Adipocyte (in vitro differentiated cells): Measurements from ENCODE around the gene CPOX.

Experiments used
- DNase-seq: peaks from one replicate; pipeline ENCODE4 v3.0.0-alpha.2; 2015; ENCODE audit warnings: low read depth
- H3K27me3 ChIP-seq: replicated peaks from 2 replicates; pipeline ENCODE4 v1.7.0; 2013; ENCODE audit warnings: mild to moderate bottlenecking, low read length, moderate library complexity; ENCODE audit not compliant: control insufficient read depth, insufficient read depth
- H3K36me3 ChIP-seq: 2 replicates; pipeline ENCODE4 v1.7.0; 2013; ENCODE audit warnings: low read length, mild to moderate bottlenecking, moderate library complexity; ENCODE audit not compliant: control insufficient read depth, insufficient read depth, severe bottlenecking
- H3K4me1 ChIP-seq: 2 replicates; pipeline ENCODE4 v1.7.0; 2013; ENCODE audit warnings: mild to moderate bottlenecking, low read length, moderate library complexity; ENCODE audit not compliant: control insufficient read depth, insufficient read depth
- H3K4me3 ChIP-seq: 2 replicates; pipeline ENCODE4 v1.7.0; 2013; ENCODE audit warnings: mild to moderate bottlenecking, low read length, moderate library complexity
- H3K9ac ChIP-seq: 2 replicates; pipeline ENCODE4 v1.7.0; 2013; ENCODE audit warnings: mild to moderate bottlenecking, low read length, moderate library complexity
- H3K9me3 ChIP-seq: 2 replicates; pipeline ENCODE4 v1.7.0; 2013; ENCODE audit warnings: mild to moderate bottlenecking, low read length, moderate library complexity; ENCODE audit not compliant: control insufficient read depth

The CPOX gene

DNA sequence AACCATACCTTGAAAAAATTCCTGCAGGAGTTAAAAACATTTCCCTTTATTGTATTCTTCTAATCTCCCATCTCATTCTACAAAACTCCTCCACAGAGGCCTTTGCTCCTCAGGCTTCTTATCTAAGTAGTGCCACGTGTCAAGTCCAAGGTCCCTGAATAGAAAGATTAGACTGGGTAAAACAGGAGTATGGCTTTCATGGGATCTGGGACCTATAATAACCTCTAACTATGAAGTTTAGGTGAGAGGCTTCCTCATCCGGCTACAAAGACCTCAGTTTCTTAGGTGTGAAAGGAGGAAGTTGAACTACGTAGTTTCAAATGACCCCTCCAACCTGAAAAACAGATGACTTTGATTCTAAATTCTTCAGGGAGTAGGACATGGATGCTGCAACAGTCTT is 41.7 kb downstream of the CPOX start:
- no peaks in the 10 kb centered on the region for H3K36me3 ChIP-seq
- DNase-seq = no peak
- no peak overlapping the region for H3K4me3 ChIP-seq
- H3K9me3 ChIP-seq = no peaks in the 10 kb centered on the region
- peaks cover 4% of the 10 kb centered on the region for H3K27me3 ChIP-seq
- no peaks in the 10 kb centered on the region for H3K4me1 ChIP-seq
- H3K9ac ChIP-seq = no peak overlapping the region

GRCh38 chr3:98551236-98551635 is 42.2 kb downstream of the CPOX start:
- no peaks in the 10 kb centered on the region for H3K9me3 ChIP-seq
- peaks cover 4% of the 10 kb centered on the region for H3K27me3 ChIP-seq
- H3K4me3 ChIP-seq = no peak overlapping the region

DNA sequence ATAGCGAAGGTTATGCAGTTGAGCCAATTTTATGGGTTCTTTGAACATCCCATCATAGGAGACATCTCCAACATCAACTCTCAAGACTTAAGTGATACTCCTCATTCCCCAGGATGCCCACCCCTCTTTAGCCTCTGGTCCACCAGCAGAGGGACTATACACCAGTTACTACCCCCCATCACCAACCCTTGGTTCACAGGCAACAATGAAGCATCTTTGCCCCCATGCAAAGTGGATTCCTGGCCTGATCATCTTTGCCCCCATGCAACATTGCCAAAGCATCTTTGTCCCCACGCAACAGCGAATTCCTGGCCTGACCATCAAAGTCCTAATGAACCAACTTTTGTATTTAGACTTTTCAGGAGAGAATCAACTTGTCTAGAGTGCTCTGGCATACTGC is 42.6 kb downstream of the CPOX start:
- H3K9ac ChIP-seq = no peak overlapping the region
- no peak overlapping the region for H3K4me3 ChIP-seq
- peaks cover 4% of the 10 kb centered on the region for H3K27me3 ChIP-seq

More at GRCh38 chr3:98551236-98551635, 42.2 kb downstream of the CPOX start:
- no peak overlapping the region for H3K9ac ChIP-seq
- DNase-seq = no peak
- H3K36me3 ChIP-seq = no peaks in the 10 kb centered on the region
- H3K4me1 ChIP-seq = no peaks in the 10 kb centered on the region

DNA sequence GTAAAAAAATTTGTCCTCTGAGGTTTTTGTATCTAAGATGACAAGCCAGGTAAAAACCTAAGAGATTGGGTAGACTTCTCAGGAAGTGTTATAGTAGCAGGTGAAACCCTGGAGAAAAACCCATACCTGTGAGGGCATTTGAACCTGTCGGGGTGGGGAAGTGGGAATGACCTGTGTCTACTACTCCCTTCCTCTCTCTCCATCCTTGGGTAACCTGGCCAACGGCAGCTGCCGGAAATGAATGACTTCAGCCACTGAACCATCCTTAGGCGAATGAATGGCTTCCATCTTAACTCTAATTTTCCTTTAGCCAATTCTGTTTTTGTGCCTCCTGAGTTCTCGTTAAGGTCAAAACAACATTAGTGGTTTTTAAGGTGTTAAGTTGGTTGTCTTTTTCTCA is 44.9 kb downstream of the CPOX start:
- H3K36me3 ChIP-seq = no peaks in the 10 kb centered on the region
- DNase-seq = no peak
- H3K4me3 ChIP-seq = no peak overlapping the region
- no peaks in the 10 kb centered on the region for H3K4me1 ChIP-seq
- H3K27me3 ChIP-seq = peaks cover 4% of the 10 kb centered on the region
- H3K9me3 ChIP-seq = no peaks in the 10 kb centered on the region
- H3K9ac ChIP-seq = no peak overlapping the region

More for the DNA sequence above, 42.6 kb downstream of the CPOX start:
- no peaks in the 10 kb centered on the region for H3K36me3 ChIP-seq
- no peaks in the 10 kb centered on the region for H3K9me3 ChIP-seq
- no peaks in the 10 kb centered on the region for H3K4me1 ChIP-seq
- DNase-seq = no peak

GRCh38 chr3:98545940-98546339 is 47.5 kb downstream of the CPOX start:
- H3K36me3 ChIP-seq = no peaks in the 10 kb centered on the region
- H3K4me3 ChIP-seq = no peak overlapping the region
- DNase-seq = no peak
- H3K27me3 ChIP-seq = peaks cover 2% of the 10 kb centered on the region
- no peaks in the 10 kb centered on the region for H3K4me1 ChIP-seq
- no peaks in the 10 kb centered on the region for H3K9me3 ChIP-seq
- no peak overlapping the region for H3K9ac ChIP-seq

GRCh38 chr3:98542623-98543022 is 50.8 kb downstream of the CPOX start:
- Histone ChIP-seq H3K27me3 (no peaks in the 10 kb centered on the region), H3K36me3 (no peaks in the 10 kb centered on the region)
- DNase-seq = no peak

DNA sequence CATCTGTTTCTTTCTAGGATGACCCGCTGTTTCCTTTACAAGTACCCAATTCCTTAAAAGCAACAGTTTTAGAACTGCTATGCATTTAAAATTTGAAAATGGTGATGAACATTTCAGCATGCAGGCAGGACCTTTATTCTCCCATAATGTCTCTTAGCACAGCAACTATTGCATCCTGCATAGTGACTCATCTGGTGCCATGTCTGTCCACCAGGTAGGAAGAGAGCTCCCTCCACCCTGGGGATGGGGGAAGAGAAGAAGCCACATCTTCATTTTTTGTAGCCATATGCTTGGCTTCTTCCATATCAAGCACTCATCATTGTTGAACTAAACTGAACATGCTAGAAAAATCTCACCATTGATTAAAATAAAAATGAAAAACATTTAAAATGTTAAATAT is 51.7 kb downstream of the CPOX start:
- Histone ChIP-seq H3K4me1 (no peaks in the 10 kb centered on the region), H3K4me3 (no peak overlapping the region), H3K9me3 (no peaks in the 10 kb centered on the region), H3K27me3 (no peaks in the 10 kb centered on the region), H3K36me3 (no peaks in the 10 kb centered on the region), H3K9ac (no peak overlapping the region)
- DNase-seq = no peak

More at GRCh38 chr3:98542623-98543022, 50.8 kb downstream of the CPOX start:
- Histone ChIP-seq H3K9me3 (no peaks in the 10 kb centered on the region), H3K4me3 (no peak overlapping the region), H3K9ac (no peak overlapping the region), H3K4me1 (no peaks in the 10 kb centered on the region)

- Histone ChIP-seq H3K9ac (no peak overlapping the region), H3K4me3 (no peak overlapping the region), H3K36me3 (no peaks in the 10 kb centered on the region), H3K9me3 (no peaks in the 10 kb centered on the region), H3K4me1 (no peaks in the 10 kb centered on the region), H3K27me3 (no peaks in the 10 kb centered on the region)
- no peak for DNase-seq
Measured at GRCh38 chr3:98540346-98540745, 53.1 kb downstream of the CPOX start.

- Histone ChIP-seq H3K36me3 (no peaks in the 10 kb centered on the region), H3K9ac (no peak overlapping the region)
- no peak for DNase-seq
Measured at GRCh38 chr3:98536456-98537017, 56.9 kb downstream of the CPOX start.

DNA sequence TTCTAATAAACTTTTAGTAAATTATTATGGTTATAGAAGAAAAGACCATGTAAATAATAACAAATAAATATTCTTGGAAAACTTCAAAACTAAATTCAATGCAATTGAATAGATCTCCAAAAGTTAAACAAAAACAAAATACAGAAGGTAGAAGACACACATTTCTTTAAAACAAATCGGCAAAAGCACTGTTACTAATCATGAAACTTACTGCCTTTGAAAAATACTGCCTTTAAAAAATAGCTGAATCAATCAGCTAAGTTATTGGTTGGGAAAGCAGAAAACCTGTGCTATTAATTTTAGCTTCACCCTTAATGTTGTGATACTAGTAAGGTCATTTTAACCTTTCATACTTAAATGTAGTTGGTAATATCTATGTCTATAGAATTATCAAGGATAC is 58.7 kb downstream of the CPOX start:
- H3K9ac ChIP-seq = no peak overlapping the region
- peaks cover 10% of the 10 kb centered on the region for H3K27me3 ChIP-seq
- no peak overlapping the region for H3K4me3 ChIP-seq
- no peak for DNase-seq
- no peaks in the 10 kb centered on the region for H3K4me1 ChIP-seq
- H3K9me3 ChIP-seq = no peaks in the 10 kb centered on the region
- H3K36me3 ChIP-seq = no peaks in the 10 kb centered on the region

More at GRCh38 chr3:98536456-98537017, 56.9 kb downstream of the CPOX start:
- Histone ChIP-seq H3K27me3 (peaks cover 10% of the 10 kb centered on the region), H3K9me3 (no peaks in the 10 kb centered on the region), H3K4me3 (no peak overlapping the region), H3K4me1 (no peaks in the 10 kb centered on the region)

DNA sequence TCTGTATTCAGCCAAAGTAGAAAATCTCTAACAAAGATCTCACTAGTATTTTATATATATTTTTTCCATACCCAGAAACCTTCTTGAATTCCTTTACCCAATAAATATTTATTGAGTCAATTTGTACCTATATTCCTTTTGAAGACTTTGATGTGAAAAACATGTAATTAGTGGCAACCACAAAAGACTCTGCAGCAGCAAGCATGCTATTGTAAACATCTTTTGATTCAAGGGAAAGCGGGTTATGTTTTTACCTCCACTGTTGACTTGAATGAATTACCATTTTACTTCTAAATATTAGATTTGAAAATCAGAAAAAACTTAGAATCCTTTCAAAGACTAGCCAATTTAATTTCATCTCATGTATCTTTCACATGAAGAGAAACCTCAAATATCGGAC is 59.2 kb downstream of the CPOX start:
- Histone ChIP-seq H3K9me3 (no peaks in the 10 kb centered on the region), H3K36me3 (no peaks in the 10 kb centered on the region), H3K9ac (no peak overlapping the region), H3K4me3 (no peak overlapping the region), H3K4me1 (no peaks in the 10 kb centered on the region), H3K27me3 (peaks cover 10% of the 10 kb centered on the region)
- no peak for DNase-seq
